HG03095 (cell line): ENCODE data around the gene REXO4.
"Not testable (repeated sequence)": the region's sequence is repeated elsewhere in the genome, so short reads cannot be mapped to it uniquely, and the experiment has no call there.

Experiments used
- ATAC-seq: cut with Tn5 transposase; IDR thresholded peaks from one replicate; pipeline ENCODE4 v1.9.1; 2021; ENCODE audit warnings: moderate library complexity; ENCODE audit not compliant: unreplicated experiment

The REXO4 gene

DNA sequence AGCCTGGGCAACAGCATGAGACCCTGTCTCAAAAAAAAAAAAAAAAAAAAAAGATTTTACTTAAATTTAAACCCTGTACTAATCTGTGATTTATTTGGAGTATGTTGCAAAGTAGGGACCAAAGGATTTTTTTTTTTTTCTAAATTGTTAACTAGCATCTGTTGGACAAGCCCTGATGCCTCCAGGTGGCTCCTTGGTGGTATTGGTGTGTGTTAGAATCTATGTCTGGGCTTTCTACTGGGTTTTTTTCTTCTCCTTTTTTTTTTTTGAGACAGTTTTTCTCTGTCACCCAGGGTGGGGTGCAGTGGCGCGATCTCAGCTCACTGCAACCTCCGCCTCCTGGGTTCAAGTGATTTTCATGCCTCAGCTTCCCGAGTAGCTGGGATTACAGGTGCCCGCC is 34.1 kb upstream of the REXO4 start:
- not testable (repeated sequence) for ATAC-seq

DNA sequence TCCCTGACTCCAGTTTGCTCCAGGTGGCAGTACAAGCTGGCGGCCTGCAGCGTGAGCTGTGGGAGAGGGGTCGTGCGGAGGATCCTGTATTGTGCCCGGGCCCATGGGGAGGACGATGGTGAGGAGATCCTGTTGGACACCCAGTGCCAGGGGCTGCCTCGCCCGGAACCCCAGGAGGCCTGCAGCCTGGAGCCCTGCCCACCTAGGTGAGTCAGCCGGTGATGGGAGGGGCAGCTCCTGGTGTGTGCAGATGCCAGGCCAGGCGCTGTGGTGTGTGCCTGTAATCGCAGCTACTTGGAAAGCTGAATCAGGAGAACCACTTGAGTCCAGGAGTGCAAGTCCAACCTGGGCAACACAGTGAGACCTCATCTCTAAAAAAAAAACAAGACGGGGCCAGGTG is 31.9 kb upstream of the REXO4 start:
- ATAC-seq, result no peak

DNA sequence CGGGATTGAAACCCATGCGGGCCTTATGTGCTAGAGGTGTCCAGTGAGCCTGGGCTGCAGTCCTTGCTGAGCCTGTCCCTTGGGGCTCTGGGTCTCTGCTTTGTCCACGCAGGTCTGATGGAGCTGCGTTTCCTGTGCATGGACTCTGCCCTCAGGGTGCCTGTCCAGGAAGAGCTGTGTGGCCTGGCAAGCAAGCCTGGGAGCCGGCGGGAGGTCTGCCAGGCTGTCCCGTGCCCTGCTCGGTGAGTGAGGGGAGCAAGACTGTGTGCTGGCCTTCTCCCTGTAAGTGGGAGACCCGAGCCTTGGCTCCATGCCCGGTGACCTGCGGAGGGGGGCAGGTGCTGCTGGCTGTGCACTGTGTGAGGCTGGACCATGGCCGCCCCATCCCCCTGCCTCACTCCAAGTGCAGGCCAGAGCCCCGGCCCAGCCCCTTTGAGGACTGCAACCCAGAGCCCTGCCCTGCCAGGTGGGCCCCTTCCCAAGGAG is 30.7 kb upstream of the REXO4 start:
- no peak for ATAC-seq

DNA sequence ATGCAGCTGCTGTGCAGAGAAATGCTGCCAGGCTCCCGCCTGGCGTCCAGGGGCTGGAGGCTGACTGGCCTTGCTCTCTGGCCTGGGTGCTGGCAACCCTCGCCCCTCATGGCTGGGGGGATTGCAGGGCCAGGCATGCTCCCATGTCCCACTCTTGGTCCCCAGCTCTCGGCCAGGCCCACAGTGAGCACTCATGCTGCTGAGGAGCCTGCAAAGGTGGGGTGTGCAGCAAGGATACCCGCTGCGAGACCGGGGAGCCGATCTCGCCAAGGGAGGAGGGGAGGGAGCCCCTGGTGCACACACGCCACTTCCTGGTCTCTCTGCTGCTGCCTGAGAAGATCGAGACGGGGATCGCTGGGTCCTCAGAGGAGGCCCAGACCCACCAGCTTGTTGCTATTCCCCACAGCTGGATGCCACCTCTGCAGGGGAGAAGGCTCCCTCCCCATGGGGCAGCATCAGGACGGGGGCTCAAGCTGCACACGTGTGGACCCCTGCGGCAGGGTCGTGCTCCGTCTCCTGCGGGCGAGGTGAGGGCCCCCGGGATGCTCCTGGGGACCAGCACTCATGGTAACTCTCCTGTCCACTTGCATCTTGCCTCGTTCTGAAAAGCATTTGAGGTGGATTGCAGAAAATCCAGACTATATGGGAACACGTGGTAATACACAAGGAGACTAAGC is 27.6 kb upstream of the REXO4 start:
- no peak for ATAC-seq

DNA sequence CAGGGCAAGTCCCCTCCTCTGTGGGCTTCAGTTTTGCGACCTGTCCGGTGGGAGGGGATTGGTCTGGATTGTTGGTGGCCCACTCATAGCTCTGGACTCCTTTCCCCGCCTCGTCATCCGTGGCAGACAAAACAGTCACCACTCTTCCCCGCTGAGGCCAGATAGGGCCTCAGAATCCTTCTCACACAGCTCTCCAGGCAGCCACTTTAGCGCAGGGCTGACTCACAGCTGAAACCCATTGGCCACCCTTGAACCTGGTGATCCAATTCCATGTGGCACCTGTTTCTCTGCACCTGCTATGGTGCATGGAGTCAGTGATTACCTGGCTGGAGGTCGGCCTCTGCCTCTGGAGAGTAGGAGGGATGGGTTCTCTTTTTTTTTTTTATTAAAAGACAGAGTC is 26.2 kb upstream of the REXO4 start:
- no peak for ATAC-seq

DNA sequence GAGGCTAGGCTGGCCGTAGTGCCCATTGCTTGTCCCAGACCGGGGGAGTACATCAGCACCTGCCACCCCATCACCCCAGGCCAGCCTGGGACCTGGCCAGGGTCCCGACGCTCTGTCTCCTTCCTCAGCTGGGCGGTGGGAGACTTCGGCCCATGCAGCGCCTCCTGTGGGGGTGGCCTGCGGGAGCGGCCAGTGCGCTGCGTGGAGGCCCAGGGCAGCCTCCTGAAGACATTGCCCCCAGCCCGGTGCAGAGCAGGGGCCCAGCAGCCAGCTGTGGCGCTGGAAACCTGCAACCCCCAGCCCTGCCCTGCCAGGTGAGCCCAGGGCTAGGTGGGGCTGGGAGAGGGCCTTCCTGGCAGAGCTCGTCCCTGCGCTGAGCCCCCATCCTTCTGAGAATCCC is 25.4 kb upstream of the REXO4 start:
- no peak for ATAC-seq

DNA sequence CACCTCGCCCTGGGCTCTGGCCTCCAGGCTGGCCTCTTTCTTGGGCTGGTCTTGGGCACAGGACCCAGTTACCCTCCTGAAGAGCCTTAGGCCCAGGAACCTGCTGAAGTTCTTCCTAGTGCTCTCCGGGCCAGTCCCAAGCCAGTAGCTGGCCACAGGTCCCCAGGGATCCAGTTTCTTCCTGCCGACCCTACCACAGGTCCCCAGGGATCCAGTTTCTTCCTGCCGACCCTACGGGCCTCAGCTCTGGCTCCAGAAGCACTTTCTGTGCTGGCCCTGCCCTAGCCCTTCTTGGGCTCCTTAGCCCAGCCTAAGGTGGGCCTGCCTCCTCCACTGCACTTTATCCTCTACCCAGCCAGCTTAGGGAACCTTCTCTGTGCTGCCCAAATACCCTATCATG is 23.8 kb upstream of the REXO4 start:
- no peak for ATAC-seq

DNA sequence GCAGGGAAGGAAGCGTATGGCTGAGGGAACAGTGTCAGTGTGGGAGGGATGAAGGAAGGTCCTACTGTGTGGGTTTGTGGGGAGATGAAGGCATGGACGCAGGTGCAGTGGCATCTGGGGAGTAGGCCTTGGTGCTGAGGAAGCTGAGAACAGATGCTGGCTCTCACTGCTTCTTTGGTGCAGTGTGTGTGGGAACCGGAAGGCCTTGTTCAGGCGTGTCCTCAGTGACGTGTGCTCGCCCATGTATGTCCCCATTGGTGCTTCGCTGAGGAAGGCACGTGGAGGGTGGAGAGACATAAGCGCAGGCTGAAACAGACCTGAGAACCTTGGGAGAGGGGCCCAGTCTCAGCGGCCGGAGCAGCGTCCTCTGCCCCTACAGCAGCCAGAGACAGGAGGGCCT is 23.1 kb upstream of the REXO4 start:
- no peak for ATAC-seq

DNA sequence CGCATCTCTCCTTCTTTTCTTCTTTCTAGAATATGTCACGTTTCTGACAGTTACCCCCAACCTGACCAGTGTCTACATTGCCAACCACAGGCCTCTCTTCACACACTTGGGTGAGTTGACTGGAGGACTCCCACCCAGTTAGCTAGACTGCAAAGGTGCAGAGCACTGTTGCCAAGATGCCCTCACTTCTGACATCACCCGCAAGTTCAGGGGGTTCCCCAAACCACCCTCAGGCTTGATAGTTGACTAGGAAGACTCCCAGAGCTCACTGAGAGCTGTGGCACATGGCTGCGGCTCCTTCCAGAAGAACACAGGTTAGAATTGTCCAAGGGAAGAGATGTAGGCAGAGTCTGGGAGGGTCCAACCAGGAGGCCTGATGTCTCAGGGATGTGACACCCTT is 21.5 kb upstream of the REXO4 start:
- ATAC-seq, result no peak

DNA sequence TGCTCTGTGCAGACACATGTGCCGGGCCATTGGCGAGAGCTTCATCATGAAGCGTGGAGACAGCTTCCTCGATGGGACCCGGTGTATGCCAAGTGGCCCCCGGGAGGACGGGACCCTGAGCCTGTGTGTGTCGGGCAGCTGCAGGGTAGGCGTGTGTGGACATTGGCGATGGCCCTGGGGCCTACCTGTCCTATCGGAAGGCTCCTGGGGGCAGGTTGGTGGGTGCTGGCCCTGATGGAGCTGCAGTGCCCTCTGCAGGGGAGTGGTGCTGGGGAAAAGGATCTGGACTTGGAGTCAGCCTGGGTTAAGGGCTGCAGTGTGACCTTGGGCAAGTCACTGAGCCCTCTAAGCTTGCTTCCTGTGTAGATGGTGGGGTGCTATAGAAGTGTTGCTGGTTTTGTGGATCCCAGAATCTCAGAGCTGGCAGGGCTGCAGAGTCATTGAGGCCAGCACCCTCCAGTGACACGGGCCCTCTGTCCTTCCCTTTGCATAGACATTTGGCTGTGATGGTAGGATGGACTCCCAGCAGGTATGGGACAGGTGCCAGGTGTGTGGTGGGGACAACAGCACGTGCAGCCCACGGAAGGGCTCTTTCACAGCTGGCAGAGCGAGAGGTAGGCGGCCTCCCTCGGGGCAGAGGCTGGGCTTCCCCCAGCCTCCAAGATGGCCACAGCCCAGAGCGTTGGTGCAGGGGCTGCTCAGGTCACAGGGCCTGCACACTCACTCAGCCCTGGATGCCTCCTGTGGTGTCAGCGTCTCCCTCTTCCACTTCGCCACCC is 20.1 kb upstream of the REXO4 start:
- no peak for ATAC-seq

DNA sequence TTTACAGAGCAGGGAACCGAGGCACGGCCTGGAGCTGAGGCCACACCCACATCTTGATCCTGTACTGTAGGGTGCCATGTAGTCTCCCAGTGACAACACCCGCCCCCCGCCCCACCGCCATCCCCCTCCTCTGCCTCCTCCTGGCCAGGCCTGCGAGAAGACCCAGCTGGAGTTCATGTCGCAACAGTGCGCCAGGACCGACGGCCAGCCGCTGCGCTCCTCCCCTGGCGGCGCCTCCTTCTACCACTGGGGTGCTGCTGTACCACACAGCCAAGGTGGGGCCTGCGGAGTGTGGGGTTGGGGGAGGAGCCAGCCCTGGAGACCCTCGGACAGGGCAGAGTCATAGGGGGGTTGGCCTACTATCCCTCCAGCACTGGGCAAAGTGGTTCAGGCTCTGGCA is 18.9 kb upstream of the REXO4 start:
- ATAC-seq, result no peak

DNA sequence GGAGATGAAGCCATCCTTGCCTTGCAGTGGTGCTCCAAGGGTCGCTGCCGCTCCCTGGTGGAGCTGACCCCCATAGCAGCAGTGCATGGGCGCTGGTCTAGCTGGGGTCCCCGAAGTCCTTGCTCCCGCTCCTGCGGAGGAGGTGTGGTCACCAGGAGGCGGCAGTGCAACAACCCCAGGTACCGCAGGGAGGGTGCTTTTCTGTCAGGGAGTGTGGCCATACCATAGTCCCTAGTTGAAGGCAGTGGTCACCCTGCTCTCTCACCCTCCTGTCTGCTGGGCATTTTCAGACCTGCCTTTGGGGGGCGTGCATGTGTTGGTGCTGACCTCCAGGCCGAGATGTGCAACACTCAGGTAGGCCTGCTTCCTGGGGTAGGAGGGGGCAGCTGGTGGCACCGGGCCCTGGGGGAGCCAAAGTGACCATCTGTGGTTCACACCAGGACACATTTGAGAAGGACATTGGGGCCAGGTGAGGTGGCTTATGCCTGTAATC is 15.6 kb upstream of the REXO4 start:
- ATAC-seq, result no peak

DNA sequence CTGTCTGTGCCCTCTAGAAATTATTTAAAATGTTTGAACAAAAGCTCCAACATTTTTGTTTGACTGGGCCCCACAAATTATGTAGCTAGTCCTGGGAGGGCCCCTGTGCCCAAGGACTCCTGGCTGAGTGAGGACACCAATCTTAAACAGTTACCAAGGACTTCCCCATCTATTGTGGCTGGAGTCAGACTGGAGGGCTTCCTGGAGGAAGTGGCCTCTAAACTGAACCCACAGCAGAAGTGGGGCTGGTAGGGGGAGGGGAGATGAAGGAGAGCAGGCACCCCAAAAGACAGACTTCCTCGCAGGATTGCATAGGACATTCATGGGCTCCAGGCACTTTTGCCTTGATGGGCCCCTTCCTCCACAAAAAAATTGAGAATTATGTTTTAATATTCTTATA is 12.4 kb upstream of the REXO4 start:
- ATAC-seq, result no peak

DNA sequence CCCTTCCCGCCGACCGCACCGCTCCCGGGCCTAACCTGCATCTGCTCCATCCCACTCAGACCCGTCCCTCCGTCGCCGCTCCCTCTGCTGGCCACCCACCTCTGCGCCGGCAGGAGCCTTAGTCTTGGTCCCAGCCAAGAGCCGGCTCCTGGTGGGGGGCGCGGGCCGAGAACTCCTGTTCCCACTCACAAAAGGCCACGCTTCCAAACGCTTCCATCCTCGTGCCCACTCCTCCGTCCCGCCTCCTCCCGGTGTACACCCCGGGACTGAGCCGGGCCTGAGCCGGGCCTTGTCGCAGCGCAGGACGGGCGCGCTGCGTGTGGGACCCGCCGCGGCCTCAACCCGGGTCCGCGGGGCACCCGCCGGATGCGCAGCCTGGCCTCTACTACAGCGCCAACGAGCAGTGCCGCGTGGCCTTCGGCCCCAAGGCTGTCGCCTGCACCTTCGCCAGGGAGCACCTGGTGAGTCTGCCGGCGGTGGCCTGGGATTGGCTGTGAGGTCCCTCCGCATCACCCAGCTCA is 11.9 kb upstream of the REXO4 start:
- ATAC-seq, result no peak

DNA sequence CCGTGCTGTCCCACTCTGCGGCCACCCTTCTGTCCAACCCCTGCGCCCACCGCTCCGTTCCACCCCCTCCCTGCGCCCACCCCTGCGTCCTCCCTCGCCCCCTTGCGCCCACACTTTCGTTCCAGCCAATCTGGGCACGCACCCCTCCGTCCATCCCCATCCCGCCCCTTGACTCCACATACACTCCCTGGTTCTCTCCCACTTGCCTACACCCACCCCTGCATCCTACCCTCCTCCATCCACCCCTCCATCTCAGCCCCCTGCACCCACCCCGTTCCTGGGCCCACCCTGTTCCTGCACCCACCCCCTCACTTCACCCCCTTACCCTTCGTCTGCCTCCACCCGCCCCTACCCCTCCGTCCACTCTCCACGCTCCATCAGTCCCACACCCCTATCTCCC is 11.4 kb upstream of the REXO4 start:
- no peak for ATAC-seq

DNA sequence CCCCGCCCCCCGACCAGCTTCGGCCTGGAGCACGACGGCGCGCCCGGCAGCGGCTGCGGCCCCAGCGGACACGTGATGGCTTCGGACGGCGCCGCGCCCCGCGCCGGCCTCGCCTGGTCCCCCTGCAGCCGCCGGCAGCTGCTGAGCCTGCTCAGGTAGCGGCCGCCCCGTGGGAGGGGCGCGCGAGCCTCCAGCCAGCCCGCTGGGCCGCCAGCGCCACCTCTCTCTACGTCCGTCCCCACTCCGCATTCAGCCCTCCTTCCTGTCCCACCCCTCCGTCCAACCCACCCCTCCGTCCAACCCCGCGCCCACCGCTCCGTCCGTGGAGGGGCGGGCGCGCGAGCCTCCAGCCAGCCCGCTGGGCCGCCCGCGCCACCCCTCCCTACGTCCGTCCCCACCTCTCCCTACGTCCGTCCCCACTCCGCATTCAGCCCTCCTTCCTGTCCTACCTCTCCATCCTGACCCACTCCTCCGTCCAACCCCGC is 10.8 kb upstream of the REXO4 start:
- no peak for ATAC-seq

DNA sequence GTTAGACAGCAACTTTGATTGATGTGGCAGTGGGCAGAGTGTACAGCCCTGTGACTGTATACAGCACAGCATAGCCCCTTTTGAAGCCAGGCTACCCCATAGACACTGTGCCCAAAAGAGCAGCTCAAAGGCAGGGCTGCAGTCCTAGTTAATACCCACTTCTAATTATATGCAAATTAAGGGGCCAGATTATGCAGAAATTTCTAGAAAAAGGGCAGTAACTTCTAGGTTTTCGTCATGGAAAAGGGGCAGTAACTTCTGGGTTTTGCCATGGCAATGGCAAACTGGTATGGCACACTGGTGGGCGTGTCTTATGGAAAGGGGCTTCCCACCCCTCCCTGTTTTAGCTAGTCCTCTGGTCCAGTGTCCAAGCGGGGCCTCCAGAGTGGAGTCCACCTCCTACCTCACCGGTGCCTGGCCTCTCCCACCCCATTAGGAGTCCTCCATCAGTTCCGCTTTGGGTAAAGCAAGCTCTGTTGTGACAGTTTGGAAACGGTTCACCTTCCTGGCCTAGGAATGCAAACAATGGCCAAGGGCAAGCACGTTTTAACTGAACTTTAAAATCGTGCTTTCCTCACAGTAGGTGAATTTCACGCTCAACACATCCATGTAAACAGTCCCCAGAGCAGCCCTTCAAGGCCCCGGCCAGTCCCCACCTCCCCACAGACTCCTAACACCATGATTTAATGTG is 10.0 kb upstream of the REXO4 start:
- no peak for ATAC-seq

DNA sequence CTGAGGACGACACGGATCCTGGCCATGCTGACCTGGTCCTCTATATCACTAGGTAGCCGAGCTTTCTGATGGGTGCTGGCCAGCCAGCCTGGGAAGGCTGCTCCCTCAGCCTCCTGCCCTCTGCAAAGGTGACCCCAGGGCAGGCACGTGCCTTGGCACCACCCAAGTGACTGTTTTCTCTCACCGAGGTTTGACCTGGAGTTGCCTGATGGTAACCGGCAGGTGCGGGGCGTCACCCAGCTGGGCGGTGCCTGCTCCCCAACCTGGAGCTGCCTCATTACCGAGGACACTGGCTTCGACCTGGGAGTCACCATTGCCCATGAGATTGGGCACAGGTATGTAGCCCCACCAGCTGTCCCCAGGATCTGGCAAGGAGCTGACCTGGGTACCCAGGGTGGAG is 8.2 kb upstream of the REXO4 start:
- ATAC-seq, result no peak

DNA sequence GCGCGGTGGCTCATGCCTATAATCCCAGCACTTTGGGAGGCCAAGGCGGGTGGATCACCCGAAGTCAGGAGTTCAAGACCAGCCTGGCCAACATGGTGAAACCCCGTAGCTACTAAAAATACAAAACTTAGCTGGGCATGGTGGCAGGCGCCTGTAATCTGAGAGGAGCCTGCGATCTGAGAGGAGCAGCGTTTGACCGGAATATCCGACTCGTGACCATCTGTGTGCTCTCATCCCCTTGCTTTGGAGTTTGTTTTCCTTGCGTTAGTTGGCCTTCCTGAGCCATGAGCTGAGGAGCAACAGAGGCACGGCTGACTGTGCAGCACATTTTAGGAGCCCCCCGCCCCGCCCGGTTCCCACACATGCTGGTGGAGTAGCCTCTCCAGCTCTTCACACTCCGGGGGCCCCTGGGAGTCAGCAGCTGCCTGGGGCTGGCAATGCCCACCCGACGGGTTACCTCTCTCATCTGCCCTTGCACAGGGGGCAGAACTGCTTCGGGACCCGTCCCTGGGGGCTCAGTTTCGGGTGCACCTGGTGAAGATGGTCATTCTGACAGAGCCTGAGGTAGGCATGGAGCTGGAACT is 7.3 kb upstream of the REXO4 start:
- ATAC-seq, result no peak

DNA sequence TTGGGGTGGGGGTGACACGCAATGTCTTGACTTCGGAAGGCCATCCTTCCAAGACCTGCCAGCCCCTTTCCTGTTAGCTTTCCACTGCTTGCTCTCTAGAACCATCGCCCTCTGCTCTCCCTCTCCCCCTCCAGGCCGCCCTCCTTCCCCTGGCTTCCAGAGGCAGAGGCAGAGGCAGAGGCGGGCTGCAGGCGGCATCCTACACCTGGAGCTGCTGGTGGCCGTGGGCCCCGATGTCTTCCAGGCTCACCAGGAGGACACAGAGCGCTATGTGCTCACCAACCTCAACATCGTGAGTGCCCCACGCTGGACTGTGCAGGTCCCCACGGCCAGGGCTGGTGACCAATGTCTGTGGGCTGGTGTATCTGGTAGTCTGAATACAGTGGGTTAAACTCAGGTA is 6.4 kb upstream of the REXO4 start:
- no peak for ATAC-seq

DNA sequence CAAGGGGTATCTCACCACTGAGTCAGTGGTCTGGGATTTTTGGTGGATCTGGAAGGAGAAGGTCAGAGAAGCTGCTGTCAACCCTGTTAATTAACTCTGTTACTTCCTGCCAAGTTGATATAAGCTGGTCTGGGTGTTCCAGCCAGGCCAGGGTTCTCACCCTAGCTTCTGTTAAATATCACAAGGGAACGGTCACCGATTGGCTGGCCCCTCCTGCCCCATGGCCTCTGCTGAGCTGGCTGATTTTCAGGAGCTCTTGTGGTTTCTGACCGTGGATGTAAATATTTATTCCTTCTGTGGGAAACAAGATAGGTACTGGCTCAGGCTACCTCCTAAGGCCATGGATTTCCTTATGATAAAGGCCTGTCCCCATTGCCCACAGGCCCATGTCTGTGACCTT is 5.4 kb upstream of the REXO4 start:
- ATAC-seq, result no peak
